Measurements from ENCODE around the gene PACRG. TPM values are rescaled to one million over a fixed set of nuclear protein-coding genes. Genes with fewer than 3 reads are reported as not detected.

The PACRG gene
- total RNA-seq, 1 experiment from 2014 or later: 0.59 TPM

GRCh38 chr6:163327165-163327880, 599.5 kb downstream of the PACRG start:
- CTCF ChIA-PET: no interaction called here
- Histone ChIP-seq H3K27ac (ENCODE audit: low read length) (peak overlapping the region; percentile 87), H3K36me3 (ENCODE audit: control insufficient read depth, insufficient read depth, low read length) (no peaks in the 10 kb centered on the region), H3K4me1 (ENCODE audit: control insufficient read depth, insufficient read depth, low read length) (peaks cover 36% of the 10 kb centered on the region), H3K4me3 (ENCODE audit: low read depth in 2 of 2, low read length in 2 of 2) (no peak overlapping the region), H3K9me3 (ENCODE audit: control insufficient read depth, insufficient read depth, low read depth, low read length) (no peaks in the 10 kb centered on the region), H3K27me3 (ENCODE audit: control insufficient read depth, insufficient read depth, low read length) (no peaks in the 10 kb centered on the region)
- ATAC-seq: no peak
- BruUV-seq (replicated peaks): no TSS peak
- intact Hi-C loops (cut with micrococcal nuclease; ENCODE audit: unreplicated experiment): loop anchor here (10.0 kb wide), 1 partner anchor 143 kb away; no protein-coding TSS in a partner anchor
- TF ChIP-seq CTCF (IDR thresholded peaks at IDR 0.05) (no peak), SIN3A (IDR thresholded peaks at IDR 0.05; ENCODE audit: borderline replicate concordance, insufficient read depth, low read depth, low read length) (no peak), REST (IDR thresholded peaks at IDR 0.05; ENCODE audit: insufficient read depth in 1 of 2, low read depth in 2 of 2, low read length in 1 of 2) (no peak), TCF7L2 (IDR thresholded peaks at IDR 0.05; ENCODE audit: low read depth, low read length) (no peak), POLR2AphosphoS5 (IDR thresholded peaks at IDR 0.05; ENCODE audit: low read depth, low read length) (no peak)
- in situ Hi-C loops (cut with HindIII; ENCODE audit: low pct_unique_long_range_greater_than_20kb, low sequenced_read_pairs): no loop called here
- no peak for DNase-seq (ENCODE audit: low read depth, low spot score)
- POLR2A ChIA-PET: no interaction called here

DNA sequence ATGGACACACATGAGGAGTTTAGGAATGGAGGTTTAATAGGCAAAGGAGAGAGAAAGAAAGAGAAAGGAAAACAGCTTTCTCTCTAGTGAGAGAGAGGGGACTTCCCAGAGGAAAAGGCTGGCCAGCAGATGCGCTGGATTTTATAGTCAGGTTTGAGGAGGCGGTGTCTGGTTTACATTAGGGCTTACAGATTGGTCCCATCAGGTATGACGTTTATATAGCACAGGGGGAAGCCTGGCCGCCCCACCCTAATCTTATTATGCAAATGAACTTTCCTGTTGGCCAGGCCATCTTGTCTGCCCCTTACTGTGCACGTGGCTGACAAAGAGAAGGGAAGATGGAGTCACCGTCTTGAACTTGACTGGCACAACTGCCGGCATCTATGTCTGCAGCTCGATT, 600.1 kb downstream of the PACRG start:
- BruUV-seq (replicated peaks): no TSS peak
- peaks cover 36% of the 10 kb centered on the region for H3K4me1 ChIP-seq (ENCODE audit: control insufficient read depth, insufficient read depth, low read length)
- ATAC-seq (no peak), DNase-seq (ENCODE audit: low read depth, low spot score) (no peak)
- no peaks in the 10 kb centered on the region for H3K27me3 ChIP-seq (ENCODE audit: control insufficient read depth, insufficient read depth, low read length)
- no peak for TF ChIP-seq SIN3A (IDR thresholded peaks at IDR 0.05; ENCODE audit: borderline replicate concordance, insufficient read depth, low read depth, low read length)
- no peak for TF ChIP-seq CTCF (IDR thresholded peaks at IDR 0.05)
- no peak for TF ChIP-seq POLR2AphosphoS5 (IDR thresholded peaks at IDR 0.05; ENCODE audit: low read depth, low read length)
- TF ChIP-seq REST (IDR thresholded peaks at IDR 0.05; ENCODE audit: insufficient read depth in 1 of 2, low read depth in 2 of 2, low read length in 1 of 2): no peak
- no peak for TF ChIP-seq TCF7L2 (IDR thresholded peaks at IDR 0.05; ENCODE audit: low read depth, low read length)
- H3K27ac ChIP-seq (ENCODE audit: low read length): peak overlapping the region; percentile 87
- no peak overlapping the region for H3K4me3 ChIP-seq (ENCODE audit: low read depth in 2 of 2, low read length in 2 of 2)
- CTCF ChIA-PET: no interaction called here
- no peaks in the 10 kb centered on the region for H3K9me3 ChIP-seq (ENCODE audit: control insufficient read depth, insufficient read depth, low read depth, low read length)
- POLR2A ChIA-PET: no interaction called here
- in situ Hi-C loops (cut with HindIII; ENCODE audit: low pct_unique_long_range_greater_than_20kb, low sequenced_read_pairs) (no loop called here), intact Hi-C loops (cut with micrococcal nuclease; ENCODE audit: unreplicated experiment) (loop anchor here (10.0 kb wide), 1 partner anchor 143 kb away; no protein-coding TSS in a partner anchor)
- H3K36me3 ChIP-seq (ENCODE audit: control insufficient read depth, insufficient read depth, low read length): no peaks in the 10 kb centered on the region
